Fibroblast of lung (primary cell): Measurements from ENCODE around the gene DARS1.

ENCODE experiments used
- CTCF ChIP-seq, 2 donors: IDR thresholded peaks in 1 of 2; conservative IDR thresholded peaks in 1 of 2; 1 replicate in 1 of 2; 2 replicates in 1 of 2; pipeline ENCODE4 v1.5.1; 2011 to 2012; ENCODE audit warnings: low read length in 2 of 2, control low read depth in 1 of 2, inconsistent platforms in 1 of 2, low read depth in 1 of 2, mild to moderate bottlenecking in 1 of 2
- EZH2 ChIP-seq: IDR thresholded peaks from 2 replicates; pipeline ENCODE4 v1.5.1; 2012; ENCODE audit warnings: low read length, control low read depth, mild to moderate bottlenecking; ENCODE audit errors: missing control alignments

- no peak for TF ChIP-seq CTCF (conservative IDR thresholded peaks at IDR 0.05 in 1 of 2, IDR thresholded peaks at IDR 0.05 in 1 of 2; ENCODE audit: low read depth in 1 of 2, low read length in 2 of 2)
- no peak for TF ChIP-seq EZH2
These were observed 39.9 kb upstream of the DARS1 start for GRCh38 chr2:136025057-136025973.
